ELF-1 (cell line): ENCODE results near the gene SLC13A3.

ENCODE experiments used
- DNase-seq: peaks from one replicate; pipeline ENCODE4 v3.0.0-alpha.2; 2016; ENCODE audit warnings: low read depth, low spot score

The SLC13A3 gene

DNA sequence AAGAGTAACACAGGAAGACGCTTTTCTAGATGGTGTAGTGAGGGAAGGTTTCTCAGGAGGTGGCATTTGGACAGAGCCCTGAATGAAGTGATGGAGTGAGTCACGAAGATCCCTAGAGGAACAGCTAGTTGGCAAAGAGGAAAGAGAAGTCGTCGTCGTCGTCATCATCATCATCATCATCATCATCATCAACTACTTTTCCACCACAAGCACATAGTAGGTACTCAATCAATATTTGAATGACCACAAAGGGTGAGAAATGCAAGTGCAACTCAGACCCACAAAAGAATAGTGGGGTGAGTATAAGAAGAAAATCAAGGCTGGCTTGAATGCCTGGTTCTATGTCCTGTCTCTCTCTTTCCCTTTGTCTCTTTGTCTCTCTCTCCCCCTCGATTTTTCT lies 72.5 kb downstream of the SLC13A3 start:
- DNase-seq = no peak

DNA sequence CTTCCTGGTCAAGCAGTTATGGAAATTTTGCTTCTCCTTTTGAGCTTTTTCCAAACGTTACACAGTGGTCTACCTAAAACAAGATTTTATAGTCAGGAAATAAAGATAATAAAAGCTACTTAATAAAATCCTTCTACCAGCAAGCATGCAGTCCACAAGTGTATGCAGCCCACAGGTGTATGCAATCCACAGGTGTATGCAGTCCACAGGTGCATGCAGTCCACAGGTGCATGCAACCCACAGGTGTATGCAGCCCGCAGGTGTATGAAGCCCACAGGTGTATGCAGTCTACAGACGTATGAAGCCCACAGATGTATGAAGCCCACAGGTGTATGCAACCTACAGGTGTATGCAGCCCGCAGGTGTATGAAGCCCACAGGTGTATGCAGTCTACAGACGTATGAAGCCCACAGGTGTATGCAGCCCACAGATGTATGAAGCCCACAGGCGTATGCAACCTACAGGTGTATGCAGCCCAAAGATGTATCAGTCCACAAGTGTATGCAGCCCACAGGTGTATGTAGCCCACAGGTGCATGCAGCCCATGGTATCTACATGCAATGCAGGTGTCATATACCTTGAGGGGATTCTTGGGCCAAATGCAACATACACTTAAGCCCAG lies 74.4 kb downstream of the SLC13A3 start:
- no peak for DNase-seq

DNA sequence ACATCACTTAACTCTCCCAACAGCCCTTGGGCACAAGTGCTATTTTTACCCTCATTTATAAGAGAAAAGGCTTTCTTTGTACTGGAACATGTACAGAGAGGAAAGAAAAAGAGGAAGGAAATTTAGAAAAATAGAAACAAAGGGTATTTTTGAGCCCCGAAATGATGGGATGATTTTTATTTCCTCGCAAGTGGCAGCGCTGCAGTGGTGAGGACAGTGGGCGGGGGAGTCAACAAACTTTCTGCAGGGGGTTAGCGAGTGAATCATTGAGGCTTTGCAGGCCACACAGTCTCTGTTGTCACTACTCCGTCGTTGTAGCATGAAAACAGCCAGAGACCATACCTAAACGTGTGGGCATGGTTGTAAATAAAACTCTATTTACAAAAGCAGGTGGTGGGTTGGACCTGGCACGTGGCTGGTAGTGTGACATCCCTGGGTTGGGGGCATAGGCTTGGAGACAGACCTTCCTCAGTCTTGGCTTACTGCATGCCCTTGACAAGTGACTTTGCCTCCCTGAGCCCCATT lies 75.3 kb downstream of the SLC13A3 start:
- DNase-seq = no peak

DNA sequence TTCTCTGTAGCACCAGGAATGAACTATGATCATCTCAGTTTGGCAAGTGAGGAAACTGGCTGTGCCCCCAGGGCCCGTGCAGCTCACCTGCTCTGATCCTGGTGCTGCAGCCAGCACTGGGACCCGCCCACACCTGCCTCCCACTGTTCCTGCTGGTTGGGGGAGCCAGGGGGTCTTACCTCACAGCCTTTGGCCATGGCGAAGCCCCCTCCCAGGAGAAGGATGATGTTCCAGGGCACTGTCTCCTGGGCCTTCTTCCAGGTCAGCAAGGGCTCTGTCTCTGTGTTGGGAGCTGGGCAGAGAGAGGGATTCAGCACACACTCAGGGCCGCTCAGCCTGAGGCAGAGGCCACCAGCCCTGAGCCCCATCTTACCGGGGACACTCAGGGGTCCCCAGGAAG lies 75.9 kb downstream of the SLC13A3 start:
- no peak for DNase-seq

DNA sequence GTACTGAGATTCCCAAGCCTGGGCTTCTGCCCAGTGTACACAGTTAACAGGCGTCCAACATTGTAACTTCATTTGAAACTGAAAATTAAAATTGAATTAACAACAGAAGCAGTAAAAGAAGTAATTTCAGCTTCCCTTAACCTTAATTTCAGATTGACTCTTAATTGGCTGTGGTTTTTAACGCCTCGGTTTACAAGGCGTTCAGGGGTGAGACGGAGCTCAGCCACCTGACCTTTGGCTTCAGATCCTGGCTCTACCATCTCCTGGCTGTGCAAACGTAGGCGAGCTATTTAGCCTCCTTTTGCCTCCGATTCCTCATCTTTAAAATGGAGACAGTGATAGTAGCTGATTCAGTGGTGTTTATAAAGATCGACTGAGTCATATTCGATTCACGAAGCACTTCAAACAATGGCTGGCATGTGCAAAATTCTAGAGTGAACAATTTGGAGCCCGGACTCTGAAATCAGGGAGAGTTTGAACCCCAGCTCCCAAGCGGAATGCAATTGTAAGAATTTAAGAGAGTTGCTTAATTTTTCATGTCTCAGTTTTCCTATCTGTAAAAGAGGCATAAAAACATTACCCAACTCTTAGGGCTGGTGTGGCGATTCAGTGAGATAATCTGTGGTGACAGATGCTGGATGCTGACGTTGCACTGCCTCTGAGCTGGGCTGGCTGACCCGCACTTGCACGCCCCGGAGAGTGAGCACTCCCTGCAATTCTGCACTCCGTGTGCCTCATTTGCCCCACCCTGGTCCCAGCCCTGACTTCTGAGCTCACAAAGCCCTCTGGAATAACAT lies 77.3 kb downstream of the SLC13A3 start:
- no peak for DNase-seq

DNA sequence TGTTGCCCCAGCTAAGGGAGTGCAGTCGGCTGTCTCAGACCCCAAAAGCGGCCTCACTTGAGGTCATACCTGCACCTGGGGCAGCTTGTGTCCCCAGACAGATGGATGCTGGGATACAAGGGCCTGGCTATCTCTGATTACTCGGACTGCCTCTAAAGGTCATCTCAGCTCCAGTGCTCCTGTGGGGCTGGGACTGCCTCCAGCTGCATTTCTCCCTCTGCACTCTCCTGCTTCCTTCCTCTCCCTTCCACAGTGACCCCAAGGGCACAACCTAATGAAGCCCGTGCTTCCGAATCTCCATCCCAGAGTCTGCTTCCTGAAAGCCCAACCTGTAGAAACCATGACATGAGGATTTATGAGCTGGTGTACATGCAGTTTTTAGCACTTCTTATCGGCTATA lies 78.0 kb downstream of the SLC13A3 start:
- DNase-seq = no peak

DNA sequence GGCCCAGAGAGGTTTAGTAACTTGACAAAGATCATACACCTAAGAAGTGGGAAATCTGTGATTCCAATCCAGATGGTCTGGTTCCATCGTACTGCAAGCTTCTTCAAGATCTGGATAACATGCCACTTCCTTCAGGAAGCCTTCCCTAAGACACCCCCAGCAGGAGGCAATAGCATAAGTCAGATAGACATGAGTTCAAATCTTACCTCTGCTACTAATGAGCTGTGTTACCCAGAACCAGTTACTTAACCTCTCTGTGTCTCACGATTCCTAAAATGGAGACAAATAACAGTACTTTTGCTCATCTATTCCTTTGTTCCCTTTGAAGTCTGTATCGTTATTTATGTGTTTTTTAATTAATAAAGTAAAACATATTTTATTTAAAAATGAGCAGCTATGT lies 78.5 kb downstream of the SLC13A3 start:
- DNase-seq = no peak

DNA sequence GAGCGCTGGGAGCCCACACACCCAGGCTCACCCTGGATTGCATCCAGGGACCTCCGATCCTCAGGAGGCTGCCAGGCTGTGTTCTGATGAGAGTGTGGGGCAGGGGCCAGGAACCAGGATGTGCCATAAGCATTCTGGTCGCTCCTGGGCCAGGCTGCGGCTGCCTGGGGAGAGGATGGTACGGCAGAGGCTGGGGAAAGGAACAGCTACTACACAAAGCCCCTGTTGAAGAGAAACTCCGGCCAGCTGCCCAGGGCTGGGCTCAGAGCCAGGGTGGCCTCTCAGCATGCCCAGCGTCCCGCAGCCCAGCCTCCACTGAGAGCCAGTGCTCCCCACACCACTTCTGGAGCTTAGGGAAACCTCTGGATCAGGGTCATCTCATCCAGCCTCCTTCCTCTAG lies 79.1 kb downstream of the SLC13A3 start:
- no peak for DNase-seq

DNA sequence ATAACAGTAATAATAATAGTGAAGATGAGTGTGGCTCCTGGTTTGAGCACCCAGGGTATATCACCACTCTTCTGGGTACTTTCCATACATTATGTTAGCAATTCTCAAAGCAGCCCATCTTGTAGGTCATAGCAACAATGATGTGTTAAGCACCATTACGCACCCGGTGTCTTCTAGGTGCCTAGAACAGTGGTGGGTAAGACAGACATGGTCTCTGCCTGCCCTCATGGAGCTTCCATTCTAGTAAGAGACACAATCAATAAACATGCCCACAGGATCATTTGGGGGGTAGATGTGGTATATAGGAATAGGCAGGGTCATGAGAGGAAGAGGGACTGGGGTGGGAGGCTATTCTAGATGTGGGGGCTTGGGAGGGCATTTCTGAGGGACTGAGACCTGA lies 79.8 kb downstream of the SLC13A3 start:
- no peak for DNase-seq

DNA sequence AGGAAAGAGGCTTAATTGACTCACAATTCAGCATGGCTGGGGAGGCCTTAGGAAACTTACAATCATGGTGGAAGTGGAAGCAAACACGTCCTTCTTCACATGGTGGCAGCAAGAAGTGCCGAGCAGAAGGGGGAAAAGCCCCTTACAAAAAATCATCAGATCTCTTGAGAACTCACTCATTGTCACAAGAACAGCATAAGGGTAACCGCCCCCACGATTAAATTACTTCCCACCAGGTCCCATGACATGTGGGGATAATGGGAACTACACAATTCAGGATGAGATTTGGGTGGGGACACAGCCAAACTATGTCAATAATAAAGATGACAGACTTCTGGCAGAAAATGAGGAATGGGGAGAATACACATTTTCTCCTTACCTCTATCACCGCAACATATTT lies 80.3 kb downstream of the SLC13A3 start:
- no peak for DNase-seq

DNA sequence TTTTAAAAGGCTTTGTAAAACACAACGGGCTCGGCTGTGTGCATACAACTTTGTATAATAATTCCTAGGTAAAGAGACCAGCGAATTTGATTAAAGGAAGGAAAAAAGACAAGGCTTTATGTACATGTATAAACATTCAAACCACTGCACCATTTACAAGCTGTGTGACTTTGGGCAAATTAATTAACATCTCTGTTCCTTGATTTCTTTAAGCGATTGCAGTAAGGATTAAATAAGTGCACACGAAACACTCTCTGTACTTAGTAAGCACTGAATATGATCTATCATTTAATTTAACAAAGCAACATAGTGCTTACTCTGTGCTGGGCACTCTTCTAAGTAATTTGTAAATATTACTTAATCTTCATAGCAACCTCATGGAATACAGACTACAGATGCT lies 81.3 kb downstream of the SLC13A3 start:
- no peak for DNase-seq

DNA sequence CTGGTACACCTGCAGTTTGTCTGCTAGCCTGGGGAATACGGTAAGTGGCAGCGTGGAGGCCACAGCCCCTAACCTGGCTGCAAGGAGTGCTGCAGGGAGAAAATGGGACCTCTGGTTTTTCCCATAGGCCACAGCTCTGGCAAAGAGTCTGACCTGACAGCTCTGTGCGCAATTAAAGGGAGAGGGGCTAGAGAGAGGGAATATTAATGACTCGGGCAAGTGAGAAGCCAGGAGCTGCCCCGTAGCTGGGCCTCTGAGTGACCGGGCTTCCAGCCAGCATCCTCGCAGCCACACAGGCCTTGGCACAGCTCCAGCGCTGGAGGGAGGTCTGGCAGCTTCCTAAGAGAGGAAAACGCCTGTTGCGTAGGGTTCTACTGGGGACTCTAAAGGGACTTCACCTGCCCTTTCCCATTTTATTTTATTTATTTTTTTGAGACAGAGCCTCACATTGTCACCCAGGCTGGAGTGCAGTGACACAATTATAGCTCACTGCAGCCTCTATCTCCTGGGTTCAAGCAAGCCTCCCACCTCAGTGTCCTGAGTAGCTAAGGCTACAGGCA lies 82.6 kb downstream of the SLC13A3 start:
- no peak for DNase-seq

DNA sequence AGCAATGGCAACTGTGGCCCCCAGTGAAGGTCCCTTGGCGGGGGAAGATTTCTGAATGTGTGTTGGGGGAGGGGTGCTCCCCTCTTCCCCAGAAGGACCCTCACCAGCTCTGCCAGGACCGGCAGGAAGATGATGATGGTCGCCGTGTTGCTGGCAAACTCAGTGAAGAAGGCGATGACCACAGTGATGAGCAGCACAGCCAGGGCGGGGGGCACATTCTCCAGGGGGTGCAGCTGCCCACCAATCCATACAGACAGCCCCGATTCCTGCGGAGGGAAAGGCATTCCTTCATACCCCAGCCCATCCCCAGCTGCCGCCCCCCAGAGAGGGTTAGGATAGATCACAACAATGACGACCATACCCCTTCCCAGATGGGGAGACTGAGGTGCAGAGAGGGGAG lies 85.1 kb downstream of the SLC13A3 start:
- no peak for DNase-seq

DNA sequence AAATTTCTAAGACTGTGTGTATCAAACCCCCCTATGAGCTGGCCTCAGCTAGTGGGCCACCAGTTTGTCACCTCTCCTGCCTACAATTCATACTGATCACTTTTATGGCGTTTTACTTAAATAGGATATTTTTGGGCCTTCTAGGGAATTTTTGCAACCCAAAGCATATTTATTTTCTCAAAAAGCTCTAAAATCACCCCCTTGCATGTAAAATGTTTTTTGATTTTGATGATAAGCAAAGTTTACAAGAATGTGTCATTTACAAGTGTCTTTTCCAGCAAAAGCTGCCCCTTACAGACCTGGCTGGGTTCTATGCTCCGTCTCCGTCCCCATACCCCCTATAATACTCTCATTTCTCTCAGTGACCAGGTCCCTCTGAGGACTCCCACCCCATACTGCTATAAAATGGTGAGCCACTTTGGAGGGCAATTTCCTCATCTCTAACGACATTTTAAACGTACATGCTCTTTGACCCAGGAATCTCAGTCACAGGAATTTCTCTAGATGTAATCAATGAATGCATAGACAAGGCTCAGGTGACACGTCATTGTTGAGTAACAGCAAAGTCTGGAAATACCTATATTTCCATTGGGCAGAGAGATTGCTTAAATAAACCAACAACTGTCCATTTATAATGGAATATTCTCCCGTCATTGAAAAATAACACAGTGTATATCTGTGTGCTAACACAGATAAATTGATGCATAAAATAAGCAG lies 86.9 kb downstream of the SLC13A3 start:
- DNase-seq = no peak

DNA sequence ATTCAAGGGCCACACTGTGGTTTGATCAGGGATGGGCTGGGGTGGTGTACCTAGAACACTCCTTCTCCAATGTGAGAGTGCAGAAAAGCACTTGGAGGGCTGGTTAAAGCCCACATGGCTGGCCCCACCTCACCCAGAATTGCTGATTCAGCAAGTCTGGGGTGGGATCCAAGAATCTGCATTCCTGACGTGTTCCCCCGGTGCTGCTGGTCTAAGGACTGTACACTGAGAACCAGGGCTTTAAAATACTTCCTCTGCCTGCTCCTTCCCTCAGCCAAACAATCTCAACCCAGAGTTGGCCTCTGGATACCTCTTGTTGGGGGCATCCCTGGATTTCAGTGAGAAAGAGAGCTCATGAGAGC lies 87.4 kb downstream of the SLC13A3 start:
- DNase-seq = no peak

DNA sequence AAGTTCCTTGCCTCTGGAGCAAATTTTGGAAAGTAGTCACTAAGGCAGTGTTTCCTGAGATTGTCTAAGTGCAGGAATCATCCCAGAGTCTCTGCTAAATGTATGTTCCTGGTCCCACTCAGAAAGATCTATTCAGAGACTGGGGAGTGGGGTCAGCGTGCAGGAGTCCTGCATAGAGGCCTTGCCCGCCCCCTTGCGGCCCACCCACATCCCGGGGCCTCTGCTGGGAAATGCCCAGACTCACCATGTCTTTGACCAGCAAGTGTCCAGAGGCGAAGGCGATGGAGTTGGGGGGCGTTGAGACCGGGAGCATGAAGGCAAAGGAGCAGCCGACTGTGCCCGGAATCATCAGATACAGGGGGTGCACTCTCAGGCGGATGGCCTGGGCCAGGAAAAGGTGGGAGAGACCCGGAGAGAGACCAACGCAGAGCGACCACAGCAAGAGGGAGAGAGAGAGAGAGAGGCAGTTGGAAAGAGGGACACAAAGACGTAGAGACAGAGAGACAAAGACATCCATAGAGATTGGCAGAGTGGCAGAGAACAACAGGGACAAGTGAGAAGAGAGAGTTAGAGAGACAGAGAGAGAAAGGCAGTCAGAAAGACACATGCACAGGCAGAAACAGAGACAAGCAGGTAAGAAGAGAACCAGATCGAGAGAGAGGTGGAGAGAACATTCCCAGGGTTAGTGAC lies 87.9 kb downstream of the SLC13A3 start:
- peak; percentile 39 for DNase-seq

DNA sequence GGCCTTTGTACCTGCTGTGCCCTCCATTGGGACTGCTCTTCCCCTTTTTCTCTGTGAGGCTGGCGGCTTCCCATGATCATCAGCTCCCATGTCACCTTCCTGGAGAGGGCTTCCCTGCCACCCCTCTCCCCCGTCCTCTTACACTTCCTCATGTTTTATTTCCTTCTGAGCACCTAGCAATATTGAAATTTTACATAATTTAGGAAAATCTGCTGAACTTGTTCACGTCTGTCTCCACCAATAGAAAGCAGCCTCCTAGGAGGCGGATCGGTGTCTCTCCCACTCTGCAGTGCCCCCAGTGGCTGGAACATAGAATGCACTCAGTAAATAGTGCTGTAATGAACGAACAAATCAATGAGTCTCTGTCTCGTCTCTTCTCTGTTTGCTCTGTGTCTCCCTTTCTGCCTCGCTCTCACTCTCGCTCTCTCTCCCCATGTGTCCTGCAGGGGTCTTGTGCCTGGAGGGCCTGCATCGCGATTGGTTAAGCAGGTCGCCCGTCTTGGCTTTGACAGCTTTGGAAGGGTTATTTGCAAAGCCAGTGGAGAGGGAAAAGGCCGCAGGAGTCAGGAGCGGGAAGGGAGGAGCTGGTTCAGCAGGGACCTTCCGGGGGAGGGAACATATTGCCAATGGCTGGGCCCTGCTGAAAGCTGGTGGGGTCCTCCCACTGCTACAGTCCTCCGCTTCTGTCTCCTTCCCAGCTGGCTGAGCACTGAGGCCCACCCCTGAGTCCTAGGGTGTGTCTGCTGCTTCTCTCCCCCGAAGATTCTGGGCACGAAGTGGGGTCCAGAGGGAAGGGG lies 88.7 kb downstream of the SLC13A3 start:
- peak; percentile 91 for DNase-seq

DNA sequence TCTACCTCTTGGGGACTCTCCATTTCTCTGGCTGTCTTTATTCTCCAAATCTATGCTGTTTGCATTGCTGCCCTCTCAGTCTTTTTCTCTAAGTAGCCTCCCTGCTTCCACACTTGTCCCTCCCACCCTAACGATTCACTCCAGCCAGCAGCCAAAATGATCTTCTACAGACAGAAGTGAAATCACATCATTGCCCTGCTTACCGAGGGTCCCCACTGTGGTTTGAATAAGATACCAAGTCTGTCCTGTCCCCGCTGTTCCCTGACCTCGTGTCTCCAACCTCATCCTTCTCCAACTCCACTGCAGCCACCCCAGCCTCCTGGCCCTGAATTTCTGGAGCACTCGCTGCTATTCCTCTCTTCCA lies 89.3 kb downstream of the SLC13A3 start:
- no peak for DNase-seq

DNA sequence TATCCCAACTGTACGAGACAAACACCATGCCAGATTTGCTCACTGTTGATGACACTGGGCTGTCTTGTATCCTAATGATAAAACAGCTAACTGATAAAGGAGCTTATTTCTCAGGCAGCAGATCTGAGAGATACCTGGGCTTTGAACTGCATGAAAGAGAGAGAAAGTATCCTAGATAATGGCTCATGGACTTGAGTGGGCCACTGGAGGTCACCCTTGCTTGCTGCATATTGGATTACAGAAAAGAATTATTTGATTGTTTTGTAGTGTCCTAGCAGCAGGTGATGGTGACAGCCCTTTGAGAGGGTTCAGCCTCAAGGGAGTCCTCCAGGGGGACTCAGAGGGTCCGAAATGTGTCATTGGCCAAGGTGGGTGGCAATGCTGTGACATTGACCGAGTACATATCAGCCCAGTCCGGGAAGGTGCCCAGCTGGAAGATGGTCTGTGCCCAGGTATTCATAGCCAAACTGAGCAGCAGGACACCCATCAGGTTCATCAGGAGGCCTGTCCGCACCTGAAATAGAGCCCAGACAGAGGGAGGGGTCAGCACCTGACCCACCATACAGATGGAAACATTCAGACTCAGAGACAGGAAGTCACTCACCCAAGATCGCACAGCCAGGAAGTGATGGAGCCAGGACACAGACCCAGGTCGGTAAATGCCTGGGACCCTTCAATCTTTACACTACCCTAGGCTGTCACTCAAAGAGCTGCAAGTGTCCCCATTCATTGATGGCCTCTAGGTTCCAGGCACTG lies 91.4 kb downstream of the SLC13A3 start:
- no peak for DNase-seq

DNA sequence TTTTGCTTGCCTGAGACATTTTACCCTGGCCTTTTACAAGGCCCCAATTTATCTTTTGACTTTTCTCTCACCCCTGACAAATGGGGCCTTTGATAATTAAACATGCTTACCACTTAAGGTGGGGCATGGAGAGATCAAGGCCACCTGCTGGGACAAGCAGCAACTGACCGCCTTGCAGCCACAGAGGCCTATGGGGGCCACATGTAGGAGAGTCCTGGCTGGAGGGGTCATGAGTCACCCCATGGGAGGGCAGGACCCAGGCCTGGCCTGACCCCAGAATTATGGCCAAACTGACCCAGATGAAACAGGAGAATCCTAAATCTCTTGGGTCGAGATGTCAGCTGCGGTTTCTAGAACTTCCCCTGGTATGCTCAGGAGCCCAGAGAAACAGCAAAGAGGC lies 92.3 kb downstream of the SLC13A3 start:
- DNase-seq = no peak
